HCT116 (cell line): ENCODE results near the gene USP24.

Source experiments
- ELF1 ChIP-seq: IDR thresholded peaks from 2 replicates; pipeline ENCODE4 v1.6.1; 2012; ENCODE audit warnings: low read depth, borderline replicate concordance
- EZH2 ChIP-seq: fragments of 200-600 bp; sonication (generic); IDR thresholded peaks from 2 replicates; pipeline ENCODE4 v1.6.1; 2017; ENCODE audit warnings: antibody characterized with exemption, mixed run types
- EZH2phosphoT487 ChIP-seq: fragments of 200-600 bp; IDR thresholded peaks from 2 replicates; pipeline ENCODE4 v1.6.1; 2018; ENCODE audit warnings: antibody characterized with exemption, borderline replicate concordance
- POLR2A ChIP-seq: IDR thresholded peaks from 2 replicates; pipeline ENCODE4 v1.7.0; 2011; ENCODE audit warnings: borderline replicate concordance; ENCODE audit not compliant: insufficient read depth, insufficient read length; ENCODE audit errors: extremely low read depth
- POLR2AphosphoS5 ChIP-seq: IDR thresholded peaks from 2 replicates; pipeline ENCODE4 v1.6.1; 2011; ENCODE audit warnings: mild to moderate bottlenecking, low read depth, low read length, moderate library complexity
- RAD21 ChIP-seq: IDR thresholded peaks from 2 replicates; pipeline ENCODE4 v1.6.1; 2012; ENCODE audit warnings: low read depth, mild to moderate bottlenecking
- YY1 ChIP-seq: IDR thresholded peaks from 2 replicates; pipeline ENCODE4 v1.6.1; 2011; ENCODE audit warnings: low read length, low read depth, moderate library complexity, mild to moderate bottlenecking; ENCODE audit not compliant: insufficient replicate concordance; ENCODE audit errors: extremely low read depth
- ZFX ChIP-seq: fragments of 450-650 bp; IDR thresholded peaks from 2 replicates; pipeline ENCODE4 v1.6.1; 2017
- TF ChIP-seq, protein P1 (sequence below), 3 experiments: fragments of 200-600 bp in 1 of 3; sonication (generic) in 1 of 3; IDR thresholded peaks in 2 of 3; conservative IDR thresholded peaks in 1 of 3; 2 replicates each; pipeline ENCODE4 v1.5.1; 2012 to 2017; ENCODE audit warnings: low read depth in 2 of 3, low read length in 2 of 3, antibody characterized with exemption in 1 of 3, borderline replicate concordance in 1 of 3, control low read depth in 1 of 3, mild to moderate bottlenecking in 1 of 3, mixed read lengths in 1 of 3, mixed run types in 1 of 3, moderate library complexity in 1 of 3; ENCODE audit not compliant: insufficient read depth in 1 of 3
- TF ChIP-seq, protein P2 (sequence below): IDR thresholded peaks from 2 replicates; pipeline ENCODE4 v1.6.1; 2012; ENCODE audit warnings: low read depth
- TF ChIP-seq, protein P3 (sequence below): IDR thresholded peaks from 2 replicates; pipeline ENCODE4 v1.6.1; 2011; ENCODE audit warnings: mild to moderate bottlenecking, low read length, moderate library complexity; ENCODE audit not compliant: insufficient replicate concordance; ENCODE audit errors: extremely low read depth

DNA sequence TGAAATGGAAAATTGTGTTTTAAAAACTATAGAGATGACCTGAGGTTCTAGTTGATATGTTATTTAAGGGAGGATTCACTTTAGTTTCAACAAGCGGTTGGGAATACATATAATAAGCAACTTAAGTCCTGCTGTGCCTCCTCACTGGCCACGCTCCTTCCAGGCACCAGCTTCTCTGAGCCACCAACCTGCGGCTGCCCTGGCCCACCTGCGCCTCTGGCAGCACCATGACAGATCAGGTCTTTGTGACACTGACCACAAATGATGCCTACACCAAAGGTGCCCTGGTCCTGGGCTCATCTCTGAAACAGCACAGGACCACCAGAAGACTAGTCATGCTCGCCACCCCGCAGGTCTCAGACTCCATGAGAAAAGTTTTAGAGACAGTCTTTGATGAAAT, 7.0 kb upstream of the USP24 start:
- TF ChIP-seq, protein P1, sequence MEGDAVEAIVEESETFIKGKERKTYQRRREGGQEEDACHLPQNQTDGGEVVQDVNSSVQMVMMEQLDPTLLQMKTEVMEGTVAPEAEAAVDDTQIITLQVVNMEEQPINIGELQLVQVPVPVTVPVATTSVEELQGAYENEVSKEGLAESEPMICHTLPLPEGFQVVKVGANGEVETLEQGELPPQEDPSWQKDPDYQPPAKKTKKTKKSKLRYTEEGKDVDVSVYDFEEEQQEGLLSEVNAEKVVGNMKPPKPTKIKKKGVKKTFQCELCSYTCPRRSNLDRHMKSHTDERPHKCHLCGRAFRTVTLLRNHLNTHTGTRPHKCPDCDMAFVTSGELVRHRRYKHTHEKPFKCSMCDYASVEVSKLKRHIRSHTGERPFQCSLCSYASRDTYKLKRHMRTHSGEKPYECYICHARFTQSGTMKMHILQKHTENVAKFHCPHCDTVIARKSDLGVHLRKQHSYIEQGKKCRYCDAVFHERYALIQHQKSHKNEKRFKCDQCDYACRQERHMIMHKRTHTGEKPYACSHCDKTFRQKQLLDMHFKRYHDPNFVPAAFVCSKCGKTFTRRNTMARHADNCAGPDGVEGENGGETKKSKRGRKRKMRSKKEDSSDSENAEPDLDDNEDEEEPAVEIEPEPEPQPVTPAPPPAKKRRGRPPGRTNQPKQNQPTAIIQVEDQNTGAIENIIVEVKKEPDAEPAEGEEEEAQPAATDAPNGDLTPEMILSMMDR (IDR thresholded peaks at IDR 0.05 in 2 of 3, conservative IDR thresholded peaks at IDR 0.05 in 1 of 3; ENCODE audit: borderline replicate concordance in 1 of 3, insufficient read depth in 1 of 3, low read depth in 2 of 3, low read length in 2 of 3), result no peak
- TF ChIP-seq, protein P2, sequence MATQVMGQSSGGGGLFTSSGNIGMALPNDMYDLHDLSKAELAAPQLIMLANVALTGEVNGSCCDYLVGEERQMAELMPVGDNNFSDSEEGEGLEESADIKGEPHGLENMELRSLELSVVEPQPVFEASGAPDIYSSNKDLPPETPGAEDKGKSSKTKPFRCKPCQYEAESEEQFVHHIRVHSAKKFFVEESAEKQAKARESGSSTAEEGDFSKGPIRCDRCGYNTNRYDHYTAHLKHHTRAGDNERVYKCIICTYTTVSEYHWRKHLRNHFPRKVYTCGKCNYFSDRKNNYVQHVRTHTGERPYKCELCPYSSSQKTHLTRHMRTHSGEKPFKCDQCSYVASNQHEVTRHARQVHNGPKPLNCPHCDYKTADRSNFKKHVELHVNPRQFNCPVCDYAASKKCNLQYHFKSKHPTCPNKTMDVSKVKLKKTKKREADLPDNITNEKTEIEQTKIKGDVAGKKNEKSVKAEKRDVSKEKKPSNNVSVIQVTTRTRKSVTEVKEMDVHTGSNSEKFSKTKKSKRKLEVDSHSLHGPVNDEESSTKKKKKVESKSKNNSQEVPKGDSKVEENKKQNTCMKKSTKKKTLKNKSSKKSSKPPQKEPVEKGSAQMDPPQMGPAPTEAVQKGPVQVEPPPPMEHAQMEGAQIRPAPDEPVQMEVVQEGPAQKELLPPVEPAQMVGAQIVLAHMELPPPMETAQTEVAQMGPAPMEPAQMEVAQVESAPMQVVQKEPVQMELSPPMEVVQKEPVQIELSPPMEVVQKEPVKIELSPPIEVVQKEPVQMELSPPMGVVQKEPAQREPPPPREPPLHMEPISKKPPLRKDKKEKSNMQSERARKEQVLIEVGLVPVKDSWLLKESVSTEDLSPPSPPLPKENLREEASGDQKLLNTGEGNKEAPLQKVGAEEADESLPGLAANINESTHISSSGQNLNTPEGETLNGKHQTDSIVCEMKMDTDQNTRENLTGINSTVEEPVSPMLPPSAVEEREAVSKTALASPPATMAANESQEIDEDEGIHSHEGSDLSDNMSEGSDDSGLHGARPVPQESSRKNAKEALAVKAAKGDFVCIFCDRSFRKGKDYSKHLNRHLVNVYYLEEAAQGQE, result no peak
- no peak for TF ChIP-seq EZH2
- TF ChIP-seq RAD21, result no peak
- no peak for TF ChIP-seq POLR2A
- TF ChIP-seq YY1, result no peak
- no peak for TF ChIP-seq EZH2phosphoT487
- no peak for TF ChIP-seq ELF1
- TF ChIP-seq ZFX, result no peak
- TF ChIP-seq POLR2AphosphoS5, result no peak
- TF ChIP-seq, protein P3, sequence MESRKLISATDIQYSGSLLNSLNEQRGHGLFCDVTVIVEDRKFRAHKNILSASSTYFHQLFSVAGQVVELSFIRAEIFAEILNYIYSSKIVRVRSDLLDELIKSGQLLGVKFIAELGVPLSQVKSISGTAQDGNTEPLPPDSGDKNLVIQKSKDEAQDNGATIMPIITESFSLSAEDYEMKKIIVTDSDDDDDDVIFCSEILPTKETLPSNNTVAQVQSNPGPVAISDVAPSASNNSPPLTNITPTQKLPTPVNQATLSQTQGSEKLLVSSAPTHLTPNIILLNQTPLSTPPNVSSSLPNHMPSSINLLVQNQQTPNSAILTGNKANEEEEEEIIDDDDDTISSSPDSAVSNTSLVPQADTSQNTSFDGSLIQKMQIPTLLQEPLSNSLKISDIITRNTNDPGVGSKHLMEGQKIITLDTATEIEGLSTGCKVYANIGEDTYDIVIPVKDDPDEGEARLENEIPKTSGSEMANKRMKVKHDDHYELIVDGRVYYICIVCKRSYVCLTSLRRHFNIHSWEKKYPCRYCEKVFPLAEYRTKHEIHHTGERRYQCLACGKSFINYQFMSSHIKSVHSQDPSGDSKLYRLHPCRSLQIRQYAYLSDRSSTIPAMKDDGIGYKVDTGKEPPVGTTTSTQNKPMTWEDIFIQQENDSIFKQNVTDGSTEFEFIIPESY, result no peak
